A549 treated with AZD2906 at 1 μM for 4 hours (cell line): ENCODE data around the gene BCL2A1. TPM values are rescaled to one million over a fixed set of nuclear protein-coding genes. Genes with fewer than 3 reads are reported as not detected.

Source experiments
- total RNA-seq: library from RNA; stranded (reverse); fragments of 200-300 nt; extraction: Qiagen RNA extraction; gene quantifications from 5 replicates; pipeline ENCODE4 v1.2.3, GENCODE V29; 2022

BCL2A1 gene
- total RNA-seq: 7.7 to 13.0 TPM (median 9.7 TPM) in 5 replicates

GRCh38 chr15:79970624-79971434 is at the start of gene BCL2A1:
TSS of gene BCL2A1 (minus strand) at chr15:79971196. CDS start at chr15:79971119, 77 bp downstream.

Other genes starting within 250 kb of the BCL2A1 start
- 72.3 to 96.4 TPM (median 78.0 TPM) in 5 replicates for gene MTHFS, start 74.2 kb downstream of the BCL2A1 start, total RNA-seq
- gene ZFAND6, start 88.5 kb upstream of the BCL2A1 start, total RNA-seq: 92.4 to 123 TPM (median 97.8 TPM) in 5 replicates
- 31.3 to 35.6 TPM (median 33.2 TPM) in 5 replicates for gene FAH, start 181.8 kb upstream of the BCL2A1 start, total RNA-seq